Choroid plexus epithelial cell (primary cell): ENCODE data around the gene CLDN25.

Experiments
- DNase-seq: peaks from one replicate; pipeline ENCODE4 v3.0.0-alpha.2; 2010; ENCODE audit warnings: low read depth
- H3K4me3 ChIP-seq: 2 replicates; pipeline ENCODE4 v1.5.1; 2011; ENCODE audit warnings: low read depth, mild to moderate bottlenecking, control low read depth, low read length, moderate library complexity
- TF ChIP-seq, protein P1 (sequence below): conservative IDR thresholded peaks from 2 replicates; pipeline ENCODE4 v1.5.1; 2011; ENCODE audit warnings: low read depth, mild to moderate bottlenecking, control low read depth, inconsistent platforms, low read length, moderate library complexity

The CLDN25 gene

GRCh38 chr11:113764527-113765219 is 14.9 kb upstream of the CLDN25 start:
- TF ChIP-seq, protein P1, sequence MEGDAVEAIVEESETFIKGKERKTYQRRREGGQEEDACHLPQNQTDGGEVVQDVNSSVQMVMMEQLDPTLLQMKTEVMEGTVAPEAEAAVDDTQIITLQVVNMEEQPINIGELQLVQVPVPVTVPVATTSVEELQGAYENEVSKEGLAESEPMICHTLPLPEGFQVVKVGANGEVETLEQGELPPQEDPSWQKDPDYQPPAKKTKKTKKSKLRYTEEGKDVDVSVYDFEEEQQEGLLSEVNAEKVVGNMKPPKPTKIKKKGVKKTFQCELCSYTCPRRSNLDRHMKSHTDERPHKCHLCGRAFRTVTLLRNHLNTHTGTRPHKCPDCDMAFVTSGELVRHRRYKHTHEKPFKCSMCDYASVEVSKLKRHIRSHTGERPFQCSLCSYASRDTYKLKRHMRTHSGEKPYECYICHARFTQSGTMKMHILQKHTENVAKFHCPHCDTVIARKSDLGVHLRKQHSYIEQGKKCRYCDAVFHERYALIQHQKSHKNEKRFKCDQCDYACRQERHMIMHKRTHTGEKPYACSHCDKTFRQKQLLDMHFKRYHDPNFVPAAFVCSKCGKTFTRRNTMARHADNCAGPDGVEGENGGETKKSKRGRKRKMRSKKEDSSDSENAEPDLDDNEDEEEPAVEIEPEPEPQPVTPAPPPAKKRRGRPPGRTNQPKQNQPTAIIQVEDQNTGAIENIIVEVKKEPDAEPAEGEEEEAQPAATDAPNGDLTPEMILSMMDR, result no peak
- H3K4me3 ChIP-seq, result no peak overlapping the region
- no peak for DNase-seq

DNA sequence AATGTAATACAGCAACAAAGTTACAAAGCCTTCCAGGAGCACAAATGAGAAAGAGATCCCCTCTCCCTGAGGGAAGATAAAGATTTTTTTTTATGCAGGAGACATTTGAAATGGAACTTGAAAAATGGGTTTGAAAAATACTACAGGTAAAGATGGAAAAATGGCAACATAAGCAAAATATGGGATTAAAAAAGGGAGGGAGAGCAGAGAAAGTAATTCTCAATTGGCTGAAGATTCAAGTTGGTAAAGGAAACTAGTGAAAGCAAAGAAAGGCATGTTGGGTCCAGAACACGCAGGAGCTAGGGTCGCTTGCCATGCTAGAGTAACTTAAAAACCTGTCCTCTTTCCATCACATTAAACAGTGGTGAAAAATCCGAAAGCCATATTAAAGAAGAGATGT is 7.6 kb upstream of the CLDN25 start:
- TF ChIP-seq, protein P1, result no peak
- DNase-seq, result no peak
- H3K4me3 ChIP-seq, result no peak overlapping the region

DNA sequence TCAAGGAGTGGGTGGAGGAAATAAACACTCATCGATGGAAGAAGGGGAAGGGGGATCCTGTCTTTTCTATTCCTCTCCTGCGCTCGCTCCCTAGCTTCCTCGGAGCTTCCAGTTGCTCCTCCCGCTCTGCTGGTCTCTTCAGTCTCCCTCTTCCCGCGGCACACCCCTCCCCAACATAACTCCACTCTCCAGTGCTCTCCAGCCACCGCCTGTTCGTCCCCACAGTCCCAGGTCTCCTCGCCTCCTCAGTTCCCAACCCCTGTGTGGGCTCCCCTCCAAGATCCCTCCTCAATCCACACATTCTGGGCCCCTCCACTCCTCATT is 6.5 kb upstream of the CLDN25 start:
- peak; percentile 19 for DNase-seq

GRCh38 chr11:113773416-113774173 is 6.0 kb upstream of the CLDN25 start, which contains the start of gene ZW10:
ZW10 (minus strand) TSS chr11:113773692; CDS start chr11:113773666, 26 bp downstream.
- H3K4me3 ChIP-seq, result peak within 1 kb of the TSS; percentile 76
- DNase-seq, result peak; percentile 99
- TF ChIP-seq, protein P1, result peak; percentile 88

More for the DNA sequence above, 6.5 kb upstream of the CLDN25 start:
- H3K4me3 ChIP-seq, result peak overlapping the region; percentile 76
- TF ChIP-seq, protein P1, result no peak

DNA sequence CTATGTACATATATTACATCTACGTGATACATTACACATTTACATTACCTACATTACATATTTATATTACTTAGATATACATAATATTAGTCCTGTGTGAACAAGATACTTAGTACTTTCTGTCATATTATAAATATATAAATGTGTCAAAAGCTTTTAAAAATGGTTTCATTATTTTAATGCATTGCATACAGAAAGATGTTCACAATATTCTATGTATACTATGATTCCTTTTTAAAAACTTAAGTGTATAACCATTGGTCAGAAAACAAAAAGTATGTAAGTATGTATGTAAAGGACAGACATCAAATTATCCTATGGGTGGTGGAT is 5.5 kb upstream of the CLDN25 start:
- DNase-seq, result no peak
- H3K4me3 ChIP-seq, result peak overlapping the region; percentile 76
- TF ChIP-seq, protein P1, result no peak

GRCh38 chr11:113778111-113778910 is 1.3 kb upstream of the CLDN25 start:
- TF ChIP-seq, protein P1, result no peak
- no peak overlapping the region for H3K4me3 ChIP-seq
- DNase-seq, result peak; percentile 5
